CD4-positive, alpha-beta T cell treated with Interleukin-4 for 4 hours (primary cell): ENCODE measurements around the gene BARX2.

Experiments
- DNase-seq: peaks from one replicate; pipeline ENCODE4 v3.0.0-alpha.2; 2020

The BARX2 gene

DNA sequence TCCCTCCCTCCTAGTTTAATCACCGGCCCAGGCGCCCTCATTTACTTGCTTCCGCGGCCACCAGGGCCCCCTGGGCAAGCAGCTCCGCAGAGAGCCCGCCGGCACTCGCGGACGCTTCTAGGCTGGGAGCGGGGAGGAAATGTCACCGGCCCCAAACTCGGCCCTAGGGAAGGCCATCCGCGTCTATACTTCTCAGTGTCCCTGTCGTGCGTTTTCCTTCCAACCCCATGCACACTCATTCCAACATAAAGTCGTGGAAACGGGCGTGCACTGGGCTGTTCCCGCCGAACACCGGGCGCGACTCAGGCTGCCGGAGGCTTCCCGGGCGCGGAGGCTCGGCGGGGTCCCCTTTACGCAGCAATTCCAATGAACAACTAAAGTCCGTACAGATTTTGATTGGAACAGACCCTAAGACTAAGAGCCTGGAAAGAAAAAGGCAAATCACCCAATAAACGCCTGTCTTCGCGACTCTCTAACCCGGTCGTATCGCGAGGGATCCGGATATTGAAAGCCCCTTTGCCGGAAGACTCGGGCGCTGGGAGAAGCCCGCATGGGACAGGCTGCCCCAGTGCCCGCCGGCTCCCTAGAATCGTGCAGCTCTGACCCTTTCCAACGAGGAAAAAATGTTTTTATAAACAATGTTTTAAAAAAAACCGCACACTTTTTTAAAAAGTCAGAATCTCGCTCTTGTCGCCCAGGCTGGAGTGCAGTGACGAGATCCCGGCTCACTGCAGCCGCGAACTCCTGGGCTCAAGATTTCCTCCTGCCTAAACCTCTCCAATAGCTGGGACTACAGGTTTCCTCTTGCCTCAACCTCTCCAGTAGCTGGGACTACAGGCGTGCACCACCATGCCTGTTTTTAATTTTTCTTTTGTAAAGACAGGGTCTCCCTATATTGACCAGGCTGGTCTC, 1.3 kb upstream of the BARX2 start:
- DNase-seq: no peak

DNA sequence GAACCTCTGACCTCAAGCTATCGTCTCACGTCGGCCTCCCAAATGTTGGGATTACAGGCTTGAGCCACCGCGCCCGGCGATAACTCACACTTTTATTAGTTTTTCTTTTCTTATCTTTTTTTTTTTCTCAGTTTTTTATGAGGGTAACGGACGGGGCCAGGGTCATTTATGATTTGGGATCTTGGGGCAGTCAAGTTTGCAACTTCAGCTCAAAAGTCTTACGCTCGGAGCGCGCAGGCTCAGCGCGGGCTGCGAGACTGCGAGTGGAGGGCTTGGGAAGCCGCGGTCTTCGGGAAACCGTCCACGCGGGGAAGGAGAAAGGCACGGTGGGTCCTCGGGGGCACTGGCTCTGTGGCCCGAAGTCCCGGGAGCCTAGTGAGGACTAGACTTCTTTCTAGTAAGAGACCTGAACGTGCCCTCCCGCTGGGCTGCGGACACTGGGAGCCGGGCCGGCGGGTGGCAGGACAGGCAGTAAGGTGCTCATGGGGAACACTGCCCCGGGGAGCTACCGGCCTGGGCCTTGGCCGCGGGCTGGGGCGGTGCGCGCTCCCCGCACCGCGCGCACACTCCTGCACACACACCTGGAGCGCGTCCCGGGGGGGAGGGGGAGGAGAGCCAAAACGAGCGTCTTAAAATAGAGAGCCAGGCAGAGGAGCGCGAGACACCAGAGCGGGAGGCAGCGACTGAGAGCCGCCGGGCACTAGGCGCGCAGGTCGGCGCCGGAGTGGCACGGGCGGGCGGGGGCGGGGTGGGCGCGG, 476 bp upstream of the BARX2 start:
- no peak for DNase-seq

GRCh38 chr11:129376658-129377341, 1.2 kb downstream of the BARX2 start:
- no peak for DNase-seq

GRCh38 chr11:129377739-129378138, 2.1 kb downstream of the BARX2 start:
- DNase-seq: no peak

DNA sequence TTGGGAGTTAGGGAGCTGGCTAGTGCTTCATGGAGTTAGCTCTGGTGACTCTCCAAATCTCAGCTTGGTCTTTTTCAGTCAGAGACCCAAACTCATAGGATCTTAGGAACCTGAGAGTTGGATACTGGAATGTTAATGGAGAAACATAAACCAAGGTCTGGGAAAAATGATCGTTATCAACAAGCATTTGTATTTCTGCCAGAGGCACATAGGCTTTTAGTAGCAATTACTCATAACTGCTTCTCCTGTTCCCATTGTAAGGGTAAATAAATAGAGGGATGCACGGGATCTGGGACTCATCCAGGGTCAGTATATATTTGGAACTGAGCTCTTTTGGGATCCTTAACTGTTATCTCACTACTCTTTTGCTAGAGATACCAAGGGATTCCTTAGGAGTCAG, 4.8 kb downstream of the BARX2 start:
- no peak for DNase-seq

DNA sequence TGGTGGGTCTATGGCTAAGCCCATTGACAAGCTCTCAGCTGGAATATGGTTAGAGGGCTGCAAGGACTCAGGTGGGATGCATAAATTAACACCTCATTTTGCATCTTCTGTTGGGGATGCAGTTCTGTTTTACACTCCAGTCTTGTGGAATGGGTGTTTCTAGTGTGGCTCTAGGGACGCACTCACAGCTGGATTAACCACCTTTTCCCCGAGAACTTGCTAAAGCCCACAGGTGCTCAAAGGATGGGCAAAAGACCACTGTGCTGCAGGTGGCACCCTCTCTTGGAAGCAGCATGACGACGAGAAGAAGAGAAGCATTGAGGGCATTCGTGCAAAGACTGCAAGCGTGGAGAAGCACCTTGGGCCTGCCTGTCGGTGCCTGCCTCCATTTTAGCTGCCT, 6.9 kb downstream of the BARX2 start:
- DNase-seq: no peak

DNA sequence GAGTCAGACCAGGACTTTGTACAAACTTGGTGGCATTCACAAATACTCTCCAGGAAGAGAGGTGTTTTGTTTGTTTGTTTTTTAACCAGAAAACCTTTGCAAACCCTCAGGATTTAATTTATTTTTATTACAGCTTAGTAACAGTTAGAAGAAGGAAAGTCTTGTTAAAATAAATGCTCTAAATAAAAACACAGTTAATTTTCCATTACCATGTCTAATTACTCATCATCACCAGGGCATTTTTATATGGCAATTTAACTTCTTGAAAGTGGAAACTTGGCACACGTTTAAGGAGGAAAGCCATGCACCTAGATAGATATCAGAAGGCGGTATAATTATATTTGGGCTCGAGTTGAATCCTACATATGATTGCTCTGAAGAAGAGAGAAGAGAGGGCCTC, 7.4 kb downstream of the BARX2 start:
- no peak for DNase-seq

GRCh38 chr11:129383502-129383901, 7.9 kb downstream of the BARX2 start:
- no peak for DNase-seq

GRCh38 chr11:129384415-129384814, 8.8 kb downstream of the BARX2 start:
- no peak for DNase-seq

- no peak for DNase-seq
Observed at GRCh38 chr11:129385801-129386200, 10.2 kb downstream of the BARX2 start.

- no peak for DNase-seq
Observed at GRCh38 chr11:129386795-129387397, 11.2 kb downstream of the BARX2 start.

GRCh38 chr11:129387434-129387833, 11.8 kb downstream of the BARX2 start:
- no peak for DNase-seq

GRCh38 chr11:129388824-129389223, 13.2 kb downstream of the BARX2 start:
- no peak for DNase-seq

DNA sequence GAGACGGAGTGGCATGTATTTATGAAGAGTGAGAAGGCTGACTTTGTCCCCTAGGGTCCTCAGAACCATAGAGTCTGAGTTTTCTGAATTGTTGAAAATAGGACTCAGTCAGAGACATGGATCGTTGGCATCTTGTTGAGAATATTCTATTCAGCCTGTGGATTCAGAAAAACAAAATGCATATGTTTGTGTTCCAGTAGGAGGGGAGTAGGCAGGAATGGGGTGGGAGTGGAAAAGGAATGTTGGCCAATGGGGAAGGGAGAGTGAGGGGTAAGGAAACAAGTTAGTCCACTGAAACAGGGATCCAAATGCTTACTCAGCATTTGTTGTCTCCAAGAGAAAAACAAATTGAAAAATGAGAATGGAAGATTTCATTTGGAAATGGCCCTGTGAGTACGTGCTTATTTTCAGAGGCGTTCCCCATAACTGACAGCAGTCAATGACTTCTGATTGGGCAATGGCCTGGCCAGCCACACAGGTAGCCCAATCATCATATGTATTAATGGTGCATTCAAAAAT, 14.7 kb downstream of the BARX2 start:
- DNase-seq: no peak

DNA sequence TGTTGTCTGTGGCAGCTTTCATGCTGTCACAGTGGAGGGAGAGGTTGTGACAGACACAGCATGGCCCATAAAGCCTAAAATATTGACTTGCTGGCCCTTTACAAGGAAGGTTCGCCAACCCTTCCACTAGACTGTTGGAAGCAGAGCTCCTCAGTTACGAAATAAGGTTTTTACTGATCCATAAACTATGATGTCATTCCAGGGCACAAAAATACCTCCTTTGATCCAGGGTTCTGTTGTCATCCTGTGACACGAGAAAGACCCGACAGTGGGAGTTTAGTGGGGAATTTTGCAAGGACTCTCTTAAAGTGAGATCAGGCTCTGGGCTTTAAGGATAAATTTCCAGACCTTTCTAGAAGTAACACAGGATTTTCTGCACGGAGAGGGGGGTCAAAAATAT, 15.7 kb downstream of the BARX2 start:
- DNase-seq: no peak

DNA sequence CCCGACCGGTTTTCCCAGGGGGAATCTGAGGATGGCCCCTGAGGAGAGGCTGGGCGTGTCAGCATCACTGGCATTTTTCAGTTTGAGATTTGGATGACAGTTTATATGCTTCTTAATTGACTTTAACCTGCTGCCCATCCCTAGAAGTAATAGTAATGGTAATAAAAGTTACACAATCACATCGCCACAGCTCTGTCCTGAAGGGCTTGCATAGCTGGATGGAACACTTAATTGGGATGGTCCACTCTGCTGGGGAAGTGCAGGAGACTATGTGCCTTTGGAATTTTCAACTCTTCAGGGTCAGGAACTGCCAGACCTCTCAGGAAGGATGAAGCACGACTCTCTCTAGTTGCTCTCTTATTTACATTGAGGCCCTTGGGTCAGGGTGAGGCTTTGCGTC, 16.2 kb downstream of the BARX2 start:
- no peak for DNase-seq

- DNase-seq: no peak
Observed at GRCh38 chr11:129392995-129393394, 17.3 kb downstream of the BARX2 start.

- DNase-seq: no peak
Observed at GRCh38 chr11:129394709-129395108, 19.1 kb downstream of the BARX2 start.

DNA sequence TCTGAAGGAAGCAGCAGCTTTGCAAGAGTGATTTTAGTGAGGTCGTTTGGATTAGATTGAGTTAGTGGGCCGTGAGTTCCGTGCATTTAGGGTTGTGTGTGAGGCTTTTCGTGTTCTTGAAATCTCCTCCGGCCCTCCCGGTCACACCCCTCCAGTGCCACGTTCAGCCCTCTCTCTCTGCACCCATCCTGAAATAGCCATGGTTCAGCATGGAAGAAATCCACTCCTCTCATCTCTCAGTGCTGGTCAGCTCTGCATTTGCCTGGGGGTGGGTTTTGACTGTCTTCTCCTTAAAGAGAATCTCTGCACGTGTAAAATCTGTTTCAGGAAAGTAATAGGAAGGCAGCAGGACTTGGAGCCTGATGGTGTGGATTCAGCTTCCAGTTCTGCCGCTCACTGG, 19.8 kb downstream of the BARX2 start:
- DNase-seq: no peak

DNA sequence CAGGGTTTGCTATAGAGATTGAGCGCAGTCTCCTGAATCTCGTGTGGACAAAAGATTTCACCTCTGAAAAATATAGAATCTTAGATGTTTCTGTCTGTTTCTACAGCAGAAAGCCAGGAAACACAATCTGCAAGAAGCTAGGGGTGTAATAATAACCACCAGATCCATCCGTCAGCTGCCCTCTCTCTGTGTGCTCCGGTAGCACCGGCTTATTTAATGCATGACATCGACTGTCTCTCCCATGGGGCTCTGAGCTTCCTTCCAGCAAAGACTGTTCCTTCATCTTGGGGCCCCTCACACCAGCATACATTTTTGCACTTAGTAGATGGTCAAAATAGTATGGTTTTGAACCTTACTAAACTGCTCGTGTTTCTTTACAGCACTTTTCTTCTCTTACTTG, 20.2 kb downstream of the BARX2 start:
- DNase-seq: no peak

GRCh38 chr11:129396454-129396853, 20.8 kb downstream of the BARX2 start:
- DNase-seq: no peak

DNA sequence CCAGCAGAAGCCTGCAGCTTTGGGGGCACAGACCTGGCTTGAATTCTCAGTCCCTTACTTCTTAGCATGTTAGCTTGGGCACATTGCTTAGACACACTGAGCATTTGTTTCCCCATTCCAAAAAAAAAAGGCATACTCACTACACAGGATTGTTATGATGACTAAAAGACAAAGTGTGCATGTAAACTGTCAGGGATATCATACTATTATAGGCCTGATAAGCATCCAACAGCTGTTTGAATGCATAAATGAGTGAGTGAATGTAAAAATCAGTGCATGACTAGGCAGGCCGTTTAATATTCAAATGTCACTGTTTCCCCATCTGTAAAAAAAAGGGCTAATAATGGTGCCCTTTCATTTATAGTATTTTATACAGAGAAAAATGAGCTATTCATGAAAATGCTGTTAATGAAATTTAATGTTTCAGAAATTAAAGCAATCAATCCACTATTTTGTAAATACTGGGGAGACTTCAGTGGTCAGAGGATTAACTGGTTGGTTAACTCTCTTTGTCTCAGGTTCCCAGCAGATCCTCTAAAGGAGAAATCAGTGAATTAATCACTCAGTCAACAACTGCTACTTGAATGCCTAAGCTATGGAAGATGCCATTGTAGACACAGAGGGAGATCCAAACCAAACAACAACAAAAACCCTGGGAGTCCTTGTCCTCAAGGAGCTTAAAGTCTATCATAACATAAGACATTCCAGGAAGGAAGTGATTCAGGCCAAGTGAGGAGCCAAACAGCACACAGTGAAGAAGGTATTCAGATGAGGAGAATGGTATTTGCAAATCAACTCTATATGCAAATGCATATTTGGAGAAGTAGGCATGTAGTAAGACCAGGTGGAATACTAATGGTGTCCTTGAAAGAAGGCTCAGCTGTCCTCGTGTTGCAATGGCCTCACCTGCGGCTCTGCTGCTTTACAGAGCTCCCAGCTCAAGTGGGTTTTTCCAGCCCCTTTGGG, 26.8 kb downstream of the BARX2 start:
- DNase-seq: no peak
